PC-3 (cell line): Measurements from ENCODE around the gene HTR1D. TPM values are rescaled to one million over a fixed set of nuclear protein-coding genes. Genes with fewer than 3 reads are reported as not detected.
A peak's percentile ranks its signal among the peaks of the same experiment; 100 is the strongest.

ENCODE experiments used
- ATAC-seq: fragments of 200-7000 bp; cut with Tn5 transposase; 2 replicates; pipeline ENCODE4 v1.9.1; 2020; ENCODE audit warnings: mild to moderate bottlenecking, moderate library complexity
- BruUV-seq: library from RNA; stranded (reverse); fragments of 400-500 nt; replicated peaks from 2 replicates; lab custom pipeline; 2021; lab: Mats Ljungman, UMichigan
- CTCF ChIA-PET: fragments of 300-600 bp; sonication (Branson Sonifier 250); formaldehyde crosslinking; loops from one replicate; lab custom pipeline; 2022; ENCODE audit warnings: antibody characterized with exemption; lab: Charles Lee
- POLR2A ChIA-PET: fragments of 300-600 bp; sonication (Branson Sonifier 250); formaldehyde crosslinking; loops from one replicate; lab custom pipeline; 2022; ENCODE audit warnings: antibody characterized with exemption; ENCODE audit not compliant: unreplicated experiment; lab: Charles Lee
- DNase-seq: peaks from one replicate; pipeline ENCODE4 v3.0.0-alpha.2; 2015
- H2AFZ ChIP-seq: fragments of 300-600 bp; sonication (generic); 2 replicates; pipeline ENCODE4 v1.6.0; 2016; ENCODE audit warnings: antibody characterized with exemption, low read length
- H3F3A ChIP-seq: fragments of 300-600 bp; sonication (generic); one replicate; pipeline ENCODE4 v1.6.0; 2017; ENCODE audit warnings: antibody characterized with exemption, low read length, control low read depth, mild to moderate bottlenecking; ENCODE audit not compliant: unreplicated experiment
- H3K27ac ChIP-seq: fragments of 300-600 bp; sonication (generic); 2 replicates; pipeline ENCODE4 v1.5.1; 2016; ENCODE audit warnings: mild to moderate bottlenecking, low read length
- H3K27me3 ChIP-seq: fragments of 300-600 bp; sonication (generic); 2 replicates; pipeline ENCODE4 v1.6.1; 2016; ENCODE audit warnings: low read length, mixed read lengths
- H3K36me3 ChIP-seq: fragments of 300-600 bp; sonication (generic); 2 replicates; pipeline ENCODE4 v1.6.1; 2016; ENCODE audit warnings: low read depth, mixed run types, low read length, mixed read lengths
- H3K4me1 ChIP-seq: fragments of 300-600 bp; sonication (generic); 2 replicates; pipeline ENCODE4 v1.5.1; 2016; ENCODE audit warnings: low read length; ENCODE audit not compliant: insufficient read depth
- H3K4me2 ChIP-seq: fragments of 300-600 bp; sonication (generic); 2 replicates; pipeline ENCODE4 v1.6.0; 2016; ENCODE audit warnings: low read length
- H3K4me3 ChIP-seq: fragments of 300-600 bp; sonication (generic); 2 replicates; pipeline ENCODE4 v1.5.1; 2016; ENCODE audit warnings: mild to moderate bottlenecking, low read length, mixed read lengths
- H3K79me2 ChIP-seq: fragments of 300-600 bp; sonication (generic); 2 replicates; pipeline ENCODE4 v1.6.1; 2017; ENCODE audit warnings: low read length, mixed read lengths
- H3K9ac ChIP-seq: fragments of 300-600 bp; sonication (generic); 2 replicates; pipeline ENCODE4 v1.6.0; 2016; ENCODE audit warnings: mild to moderate bottlenecking, low read length
- H3K9me2 ChIP-seq: fragments of 300-600 bp; sonication (generic); replicated peaks from 2 replicates; pipeline ENCODE4 v1.6.1; 2016; ENCODE audit warnings: mixed run types, low read length, mixed read lengths
- H3K9me3 ChIP-seq: fragments of 300-600 bp; sonication (generic); 2 replicates; pipeline ENCODE4 v1.6.1; 2016; ENCODE audit warnings: low read length, mixed read lengths
- H4K20me1 ChIP-seq: fragments of 300-600 bp; sonication (generic); 2 replicates; pipeline ENCODE4 v1.6.1; 2016; ENCODE audit warnings: low read length, mixed read lengths
- CTCF ChIP-seq: fragments of 300-600 bp; sonication (generic); conservative IDR thresholded peaks from 2 replicates; pipeline ENCODE4 v1.5.1; 2017; ENCODE audit warnings: antibody characterized with exemption, low read depth, mild to moderate bottlenecking, low read length
- EZH2 ChIP-seq: fragments of 300-600 bp; sonication (generic); IDR thresholded peaks from one replicate; pipeline ENCODE4 v1.6.1; 2017; ENCODE audit warnings: antibody characterized with exemption, mild to moderate bottlenecking, low read length; ENCODE audit not compliant: unreplicated experiment
- EZH2phosphoT487 ChIP-seq: fragments of 300-600 bp; sonication (generic); IDR thresholded peaks from 2 replicates; pipeline ENCODE4 v1.6.1; 2018; ENCODE audit warnings: mild to moderate bottlenecking, antibody characterized with exemption, low read length, borderline replicate concordance
- intact Hi-C: fragments of 100-400 bp; cut with micrococcal nuclease; formaldehyde crosslinking; loops from 2 replicates; pipeline ENCODE4 v1.9.0; 2023
- total RNA-seq: library from RNA; depleted of rRNA; stranded (reverse); fragments of >200 nt; gene quantifications from 2 replicates; pipeline ENCODE4 v1.2.3, GENCODE V29; 2014

The HTR1D gene
- total RNA-seq, 1 experiment from 2014 or later = 1.3 TPM

GRCh38 chr1:23168445-23169194, 48.7 kb downstream of the HTR1D start, which contains the start of gene LUZP1:
LUZP1 (minus strand) TSS chr1:23168856.
- peak within 1 kb of the TSS; percentile 80 for H3K4me2 ChIP-seq
- peak within 1 kb of the TSS; percentile 52 for H2AFZ ChIP-seq
- no peak for TF ChIP-seq EZH2
- no peak for TF ChIP-seq CTCF
- TF ChIP-seq EZH2phosphoT487 = no peak
- H3K9me2 ChIP-seq = no peaks in the 10 kb centered on the region
- H4K20me1 ChIP-seq = peaks cover 36% of the 10 kb centered on the region
- no peaks in the 10 kb centered on the region for H3K36me3 ChIP-seq
- H3K9ac ChIP-seq = peak within 1 kb of the TSS; percentile 85
- no peaks in the 10 kb centered on the region for H3K27me3 ChIP-seq
- ATAC-seq (peak; percentile 74), DNase-seq (peak; percentile 82)
- CTCF ChIA-PET = interaction anchor here (0.6 kb wide), 1 partner anchor 70 kb away, joined by 3 read pairs; no protein-coding TSS in a partner anchor
- peak within 1 kb of the TSS; percentile 61 for H3K27ac ChIP-seq
- intact Hi-C loops = loop anchor here (5.0 kb wide), 1 partner anchor 66 kb away; no protein-coding TSS in a partner anchor
- peaks cover 12% of the 10 kb centered on the region; the same call in 1 of the 2 replicates for H3K4me1 ChIP-seq
- H3K79me2 ChIP-seq = peaks cover 47% of the 10 kb centered on the region
- no peaks in the 10 kb centered on the region for H3F3A ChIP-seq
- H3K4me3 ChIP-seq = peak within 1 kb of the TSS; percentile 98
- POLR2A ChIA-PET = interaction anchor here (0.6 kb wide), 4 partner anchors 66 to 391 kb away, joined by 3 to 20 read pairs (median 6); partner anchors contain the start of gene ID3
- H3K9me3 ChIP-seq = no peaks in the 10 kb centered on the region
- no TSS peak for BruUV-seq

- no peak for DNase-seq
- TF ChIP-seq EZH2 = no peak
- no peak for TF ChIP-seq CTCF
- no peak for TF ChIP-seq EZH2phosphoT487
- peak overlapping the region; percentile 80 for H3K4me2 ChIP-seq
- H2AFZ ChIP-seq = peak overlapping the region; percentile 52
- no peaks in the 10 kb centered on the region for H3K27me3 ChIP-seq
- H3K36me3 ChIP-seq = no peaks in the 10 kb centered on the region
- intact Hi-C loops = loop anchor here (5.0 kb wide), 1 partner anchor 66 kb away; no protein-coding TSS in a partner anchor
- H3K9me3 ChIP-seq = no peaks in the 10 kb centered on the region
- CTCF ChIA-PET = no interaction called here
- BruUV-seq = no TSS peak
- H3K9ac ChIP-seq = peak overlapping the region; percentile 85
- POLR2A ChIA-PET = interaction anchor here (0.5 kb wide), 1 partner anchor 79 kb away, joined by 3 read pairs; no protein-coding TSS in a partner anchor
- H3K79me2 ChIP-seq = peaks cover 52% of the 10 kb centered on the region
- H3K27ac ChIP-seq = peak overlapping the region; percentile 61
- H3K4me1 ChIP-seq = peaks cover 12% of the 10 kb centered on the region; the same call in 1 of the 2 replicates
- H4K20me1 ChIP-seq = peaks cover 38% of the 10 kb centered on the region
- peak overlapping the region; percentile 98 for H3K4me3 ChIP-seq
- peak; percentile 53 for ATAC-seq
- H3F3A ChIP-seq = no peaks in the 10 kb centered on the region
- H3K9me2 ChIP-seq = no peaks in the 10 kb centered on the region
Observed at GRCh38 chr1:23168079-23168444, 49.2 kb downstream of the HTR1D start.
